HCT116 (cell line): ENCODE measurements around the gene ATF2. TPM values are rescaled to one million over a fixed set of nuclear protein-coding genes. Genes with fewer than 3 reads are reported as not detected.

Experiments used
- ATAC-seq: fragments of 200-7000 bp; cut with Tn5 transposase; 2 replicates; pipeline ENCODE4 v1.9.1; 2020; ENCODE audit warnings: mild to moderate bottlenecking, moderate library complexity
- BruUV-seq: library from RNA; stranded (reverse); fragments of 400-500 nt; replicated peaks from 2 replicates; lab custom pipeline; 2021; lab: Mats Ljungman, UMichigan
- CTCF ChIA-PET: fragments of 300-600 bp; sonication (Branson Sonifier 250); formaldehyde crosslinking; loops from one replicate; lab custom pipeline; 2021; ENCODE audit warnings: antibody characterized with exemption; lab: Charles Lee
- POLR2A ChIA-PET: fragments of 300-600, 350-600 bp; sonication (Branson Sonifier 250); formaldehyde crosslinking; loops from one replicate; lab custom pipeline; 2021; ENCODE audit warnings: antibody characterized with exemption; lab: Charles Lee
- RAD21 ChIA-PET, 2 experiments: fragments of 300-600 bp; sonication (Branson Sonifier 250); formaldehyde crosslinking; loops; one replicate each; lab custom pipeline; 2023; ENCODE audit warnings: low total read pairs in 2 of 2; ENCODE audit not compliant: uncharacterized antibody in 2 of 2, unreplicated experiment in 2 of 2, low non-redundant PET in 1 of 2; lab: Charles Lee
- DNase-seq: peaks from one replicate; pipeline ENCODE4 v3.0.0-alpha.2; 2010; ENCODE audit warnings: low read depth, low spot score
- H2AFZ ChIP-seq: fragments of 200-600 bp; shearing (Covaris generic), sonication (generic); 2 replicates; pipeline ENCODE4 v1.6.1; 2017; ENCODE audit warnings: low read depth, mixed run types, mixed read lengths, antibody characterized with exemption, low read length; ENCODE audit not compliant: poor library complexity, severe bottlenecking
- H3K27ac ChIP-seq: 2 replicates; pipeline ENCODE4 v1.5.1; 2012; ENCODE audit warnings: low read depth, low read length
- H3K27me3 ChIP-seq: fragments of 200-600 bp; sonication (generic); 2 replicates; pipeline ENCODE4 v1.6.1; 2016; ENCODE audit warnings: mixed run types, low read length, mixed read lengths; ENCODE audit not compliant: insufficient read depth
- H3K36me3 ChIP-seq, 2 experiments: fragments of 200-500 bp in 1 of 2; fragments of 200-600 bp in 1 of 2; sonication (Bioruptor generic) in 1 of 2; sonication (generic) in 1 of 2; 2 replicates each; pipeline versions ENCODE4 v1.5.1 to v1.6.1; 2014 to 2016; ENCODE audit warnings: low read length in 2 of 2, inconsistent platforms in 1 of 2, mixed read lengths in 1 of 2, mixed run types in 1 of 2; ENCODE audit not compliant: insufficient read depth in 2 of 2, control insufficient read depth in 1 of 2
- H3K4me1 ChIP-seq, 2 experiments: fragments of 200-600 bp in 1 of 2; sonication (generic) in 1 of 2; 2 replicates each; pipeline versions ENCODE4 v1.5.1 to v1.6.1; 2012 to 2017; ENCODE audit warnings: low read length in 2 of 2, inconsistent platforms in 1 of 2, mild to moderate bottlenecking in 1 of 2, mixed read lengths in 1 of 2, mixed run types in 1 of 2, moderate library complexity in 1 of 2; ENCODE audit not compliant: insufficient read depth in 2 of 2, control insufficient read depth in 1 of 2
- H3K4me2 ChIP-seq: fragments of 200-600 bp; sonication (generic); 2 replicates; pipeline ENCODE4 v1.6.1; 2017; ENCODE audit warnings: mixed run types, low read length, mixed read lengths
- H3K4me3 ChIP-seq, 2 experiments: fragments of 200-600 bp in 1 of 2; sonication (generic) in 1 of 2; replicated peaks in 1 of 2; 2 replicates each; pipeline ENCODE4 v1.5.1; 2011 to 2016; ENCODE audit warnings: low read length in 2 of 2, control low read depth in 1 of 2, low read depth in 1 of 2, mild to moderate bottlenecking in 1 of 2, mixed read lengths in 1 of 2, mixed run types in 1 of 2
- H3K79me2 ChIP-seq: fragments of 200-600 bp; sonication (generic); 2 replicates; pipeline ENCODE4 v1.6.1; 2017; ENCODE audit warnings: mild to moderate bottlenecking, mixed run types, low read length, moderate library complexity, mixed read lengths; ENCODE audit not compliant: insufficient read depth
- H3K9ac ChIP-seq: fragments of 200-600 bp; sonication (generic); 2 replicates; pipeline ENCODE4 v1.6.1; 2016; ENCODE audit warnings: low read length, mixed read lengths
- H3K9me2 ChIP-seq: fragments of 200-600 bp; sonication (generic), shearing (Covaris generic); 2 replicates; pipeline ENCODE4 v1.6.1; 2017; ENCODE audit warnings: mixed run types, mild to moderate bottlenecking, moderate library complexity; ENCODE audit not compliant: insufficient read depth
- H3K9me3 ChIP-seq, 2 experiments: fragments of 200-500 bp in 1 of 2; fragments of 200-600 bp in 1 of 2; sonication (Bioruptor generic) in 1 of 2; sonication (generic) in 1 of 2; 2 replicates each; pipeline ENCODE4 v1.6.1; 2014 to 2017; ENCODE audit warnings: low read length in 2 of 2, mixed read lengths in 2 of 2, inconsistent platforms in 1 of 2, low read depth in 1 of 2, mild to moderate bottlenecking in 1 of 2, mixed run types in 1 of 2, moderate library complexity in 1 of 2; ENCODE audit not compliant: control insufficient read depth in 1 of 2, insufficient read depth in 1 of 2
- H4K20me1 ChIP-seq: fragments of 200-600 bp; sonication (generic), shearing (Covaris generic); 2 replicates; pipeline ENCODE4 v1.6.1; 2017; ENCODE audit warnings: mixed run types, mild to moderate bottlenecking, moderate library complexity; ENCODE audit not compliant: insufficient read depth
- CBX3 ChIP-seq: IDR thresholded peaks from 2 replicates; pipeline ENCODE4 v1.6.1; 2012; ENCODE audit warnings: low read depth
- EGR1 ChIP-seq: IDR thresholded peaks from 2 replicates; pipeline ENCODE4 v1.6.1; 2012; ENCODE audit warnings: low read depth
- ELF1 ChIP-seq: IDR thresholded peaks from 2 replicates; pipeline ENCODE4 v1.6.1; 2012; ENCODE audit warnings: low read depth, borderline replicate concordance
- EZH2 ChIP-seq: fragments of 200-600 bp; sonication (generic); IDR thresholded peaks from 2 replicates; pipeline ENCODE4 v1.6.1; 2017; ENCODE audit warnings: antibody characterized with exemption, mixed run types
- EZH2phosphoT487 ChIP-seq: fragments of 200-600 bp; IDR thresholded peaks from 2 replicates; pipeline ENCODE4 v1.6.1; 2018; ENCODE audit warnings: antibody characterized with exemption, borderline replicate concordance
- FOSL1 ChIP-seq: IDR thresholded peaks from 2 replicates; pipeline ENCODE4 v1.6.1; 2012; ENCODE audit warnings: low read depth
- JUND ChIP-seq: IDR thresholded peaks from 2 replicates; pipeline ENCODE4 v1.6.1; 2012
- MAX ChIP-seq: IDR thresholded peaks from 2 replicates; pipeline ENCODE4 v1.6.1; 2012
- POLR2AphosphoS5 ChIP-seq: IDR thresholded peaks from 2 replicates; pipeline ENCODE4 v1.6.1; 2011; ENCODE audit warnings: mild to moderate bottlenecking, low read depth, low read length, moderate library complexity
- RAD21 ChIP-seq: IDR thresholded peaks from 2 replicates; pipeline ENCODE4 v1.6.1; 2012; ENCODE audit warnings: low read depth, mild to moderate bottlenecking
- SIN3A ChIP-seq: IDR thresholded peaks from 2 replicates; pipeline ENCODE4 v1.6.1; 2012; ENCODE audit warnings: low read depth
- SP1 ChIP-seq: IDR thresholded peaks from 2 replicates; pipeline ENCODE4 v1.6.1; 2012; ENCODE audit warnings: low read depth
- SRF ChIP-seq: IDR thresholded peaks from 2 replicates; pipeline ENCODE4 v1.6.1; 2012; ENCODE audit warnings: low read depth
- TCF7L2 ChIP-seq: IDR thresholded peaks from 2 replicates; pipeline ENCODE4 v1.7.0; 2011; ENCODE audit warnings: borderline replicate concordance, inconsistent platforms; ENCODE audit not compliant: insufficient read depth, insufficient read length; ENCODE audit errors: extremely low read depth
- ZBTB33 ChIP-seq: IDR thresholded peaks from 2 replicates; pipeline ENCODE4 v1.6.1; 2011; ENCODE audit warnings: mild to moderate bottlenecking, low read length, moderate library complexity; ENCODE audit not compliant: insufficient replicate concordance; ENCODE audit errors: extremely low read depth
- ZFX ChIP-seq: fragments of 450-650 bp; IDR thresholded peaks from 2 replicates; pipeline ENCODE4 v1.6.1; 2017
- ZNF274 ChIP-seq: fragments of 200-500 bp; sonication (Bioruptor generic); IDR thresholded peaks from 2 replicates; pipeline ENCODE4 v1.6.1; 2014; ENCODE audit warnings: mild to moderate bottlenecking, low read depth, low read length, inconsistent platforms
- intact Hi-C: fragments of 100-400 bp; cut with micrococcal nuclease; formaldehyde crosslinking; loops from 2 replicates; pipeline ENCODE4 v1.10.0; 2022
- total RNA-seq: library from RNA; stranded (reverse); gene quantifications from one replicate; pipeline ENCODE4 v1.2.1, GENCODE V29; 2021; ENCODE audit not compliant: unreplicated experiment

The ATF2 gene
- total RNA-seq, 1 experiment from 2014 or later, result 29.6 TPM

GRCh38 chr2:175037941-175038340 is 130.1 kb downstream of the ATF2 start:
- POLR2A ChIA-PET, result no interaction called here

More at GRCh38 chr2:175037941-175038340, 130.1 kb downstream of the ATF2 start:
- RAD21 ChIA-PET, result no interaction called here
- no peaks in the 10 kb centered on the region for H3K9me3 ChIP-seq
- H3K9me2 ChIP-seq, result no peaks in the 10 kb centered on the region
- H3K4me3 ChIP-seq, result no peak overlapping the region
- H3K4me2 ChIP-seq, result no peak overlapping the region
- H3K4me1 ChIP-seq, result no peaks in the 10 kb centered on the region; a peak in 1 of 4 replicates
- ATAC-seq, result no peak
- TF ChIP-seq RAD21, result no peak
- no peak for TF ChIP-seq ZNF274
- TF ChIP-seq ZFX, result no peak
- TF ChIP-seq EGR1, result no peak
- TF ChIP-seq ZBTB33, result no peak
- TF ChIP-seq FOSL1, result no peak
- no peak for TF ChIP-seq SP1
- TF ChIP-seq EZH2, result no peak
- TF ChIP-seq POLR2AphosphoS5, result no peak
- TF ChIP-seq JUND, result no peak
- no peak for TF ChIP-seq TCF7L2
- TF ChIP-seq ELF1, result no peak
- no peak for TF ChIP-seq SRF
- TF ChIP-seq EZH2phosphoT487, result no peak
- no peak for TF ChIP-seq CBX3
- TF ChIP-seq MAX, result no peak
- TF ChIP-seq SIN3A, result no peak
- H2AFZ ChIP-seq, result no peak overlapping the region
- no peaks in the 10 kb centered on the region for H3K79me2 ChIP-seq
- intact Hi-C loops, result loop anchor here (5.0 kb wide), 1 partner anchor 1049 kb away; no protein-coding TSS in a partner anchor
- H4K20me1 ChIP-seq, result no peaks in the 10 kb centered on the region
- H3K36me3 ChIP-seq, result no peaks in the 10 kb centered on the region
- DNase-seq, result no peak
- H3K9ac ChIP-seq, result no peak overlapping the region
- no TSS peak for BruUV-seq
- CTCF ChIA-PET, result no interaction called here
- H3K27me3 ChIP-seq, result no peaks in the 10 kb centered on the region
- no peak overlapping the region for H3K27ac ChIP-seq
